HG03378 (cell line): ENCODE results near the gene PLPP4.

Source experiments
- ATAC-seq: cut with Tn5 transposase; IDR thresholded peaks from one replicate; pipeline ENCODE4 v1.9.1; 2021; ENCODE audit warnings: mild to moderate bottlenecking, moderate library complexity; ENCODE audit not compliant: unreplicated experiment

Gene PLPP4

GRCh38 chr10:120456143-120456625, 843 bp upstream of the PLPP4 start:
- ATAC-seq = no peak

GRCh38 chr10:120457431-120458172, 575 bp downstream of the PLPP4 start:
- no peak for ATAC-seq

DNA sequence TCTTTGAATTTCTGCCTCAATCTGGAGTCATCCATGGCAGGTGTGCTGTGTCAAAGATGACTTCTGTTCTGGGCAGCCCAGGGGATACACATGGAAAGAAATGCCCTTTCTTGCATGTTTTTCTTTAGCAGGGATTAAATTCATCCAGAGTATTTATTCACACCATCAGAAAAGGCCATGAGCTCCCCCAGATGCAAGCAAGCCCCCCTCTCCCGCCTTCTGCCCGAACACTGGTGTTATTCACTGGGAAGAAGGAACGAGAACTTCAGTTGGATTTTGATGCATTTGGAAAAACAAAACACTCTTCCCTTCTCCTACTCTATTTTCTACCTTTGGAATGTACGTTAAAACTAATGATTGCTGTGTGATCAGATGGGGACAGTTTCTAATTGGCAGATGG, 1.4 kb downstream of the PLPP4 start:
- no peak for ATAC-seq

- no peak for ATAC-seq
Measured at GRCh38 chr10:120459185-120459584, 2.2 kb downstream of the PLPP4 start.

GRCh38 chr10:120460186-120460585, 3.2 kb downstream of the PLPP4 start:
- no peak for ATAC-seq

GRCh38 chr10:120460776-120461175, 3.7 kb downstream of the PLPP4 start:
- no peak for ATAC-seq

DNA sequence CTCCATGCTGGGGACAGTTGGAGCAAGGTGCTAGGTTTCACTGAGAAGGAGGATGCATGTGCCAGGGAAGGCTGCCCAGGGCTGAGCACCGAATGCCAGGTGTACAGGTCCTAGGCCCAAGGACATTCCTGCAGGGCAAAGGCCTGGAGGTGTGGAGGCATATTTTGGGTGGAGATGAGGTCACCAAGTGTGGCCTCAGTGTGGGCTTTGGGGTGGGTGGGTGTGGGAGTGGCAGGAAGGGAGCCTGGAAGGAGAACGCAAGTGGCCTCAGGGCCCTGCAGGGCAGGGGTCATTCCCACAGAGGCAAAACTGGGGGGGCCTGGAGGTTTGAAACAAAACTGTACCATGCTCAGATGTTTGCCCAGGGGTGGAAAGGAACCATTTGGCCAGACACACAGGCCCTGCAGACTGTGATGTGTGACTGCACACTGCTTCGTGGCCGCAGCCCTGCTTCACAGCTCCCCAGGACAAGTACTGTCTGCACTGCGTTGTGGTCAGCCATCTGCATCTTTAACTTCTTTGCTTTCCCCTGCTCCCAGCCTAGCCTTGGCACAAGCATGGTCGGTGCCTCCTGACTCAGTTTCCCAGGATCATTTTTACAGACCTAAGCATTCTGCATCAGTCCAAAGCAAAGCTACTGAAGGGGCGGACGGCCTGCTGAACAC, 5.1 kb downstream of the PLPP4 start:
- ATAC-seq = no peak

DNA sequence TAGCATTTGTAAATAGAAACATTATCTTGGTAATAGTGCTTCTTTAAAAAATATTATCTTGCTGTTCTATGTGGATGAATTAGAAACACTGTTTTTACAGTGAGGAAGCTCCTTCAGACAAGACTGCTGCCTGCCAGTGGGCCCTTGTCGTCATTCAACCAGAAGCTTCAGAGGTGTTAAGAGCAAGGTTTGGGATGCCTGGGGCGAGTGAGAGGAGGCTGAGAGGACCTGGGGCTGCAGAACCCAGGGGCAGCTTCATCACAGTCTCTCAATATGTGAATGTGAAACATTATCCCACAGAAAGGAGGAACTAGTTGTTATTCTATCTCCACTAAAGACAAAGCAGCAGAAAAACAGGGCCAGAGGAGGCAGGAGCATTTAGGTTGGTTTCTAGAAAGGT, 8.1 kb downstream of the PLPP4 start:
- no peak for ATAC-seq

DNA sequence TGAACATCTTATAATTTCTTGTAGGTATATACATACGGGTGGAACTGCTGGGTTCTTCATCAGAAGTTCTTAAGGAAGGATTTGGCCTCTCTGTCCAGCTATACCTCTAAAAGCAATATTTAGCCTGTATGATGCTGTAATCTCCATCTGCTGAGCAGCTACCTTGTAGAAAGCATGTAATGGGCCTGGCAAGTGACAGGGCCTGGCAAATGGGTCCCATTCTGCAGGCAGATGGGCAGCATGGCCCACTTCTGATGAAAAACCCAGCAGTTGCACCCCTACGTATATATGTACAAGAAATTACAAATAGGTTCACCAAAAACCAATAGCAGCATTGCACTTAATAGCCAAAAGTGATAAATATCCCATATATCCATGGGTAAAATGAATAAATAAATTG, 9.0 kb downstream of the PLPP4 start:
- no peak for ATAC-seq

- ATAC-seq = peak; percentile 78
Measured at GRCh38 chr10:120473593-120473992, 16.6 kb downstream of the PLPP4 start.

- ATAC-seq = no peak
Measured at GRCh38 chr10:120474956-120475355, 17.9 kb downstream of the PLPP4 start.

DNA sequence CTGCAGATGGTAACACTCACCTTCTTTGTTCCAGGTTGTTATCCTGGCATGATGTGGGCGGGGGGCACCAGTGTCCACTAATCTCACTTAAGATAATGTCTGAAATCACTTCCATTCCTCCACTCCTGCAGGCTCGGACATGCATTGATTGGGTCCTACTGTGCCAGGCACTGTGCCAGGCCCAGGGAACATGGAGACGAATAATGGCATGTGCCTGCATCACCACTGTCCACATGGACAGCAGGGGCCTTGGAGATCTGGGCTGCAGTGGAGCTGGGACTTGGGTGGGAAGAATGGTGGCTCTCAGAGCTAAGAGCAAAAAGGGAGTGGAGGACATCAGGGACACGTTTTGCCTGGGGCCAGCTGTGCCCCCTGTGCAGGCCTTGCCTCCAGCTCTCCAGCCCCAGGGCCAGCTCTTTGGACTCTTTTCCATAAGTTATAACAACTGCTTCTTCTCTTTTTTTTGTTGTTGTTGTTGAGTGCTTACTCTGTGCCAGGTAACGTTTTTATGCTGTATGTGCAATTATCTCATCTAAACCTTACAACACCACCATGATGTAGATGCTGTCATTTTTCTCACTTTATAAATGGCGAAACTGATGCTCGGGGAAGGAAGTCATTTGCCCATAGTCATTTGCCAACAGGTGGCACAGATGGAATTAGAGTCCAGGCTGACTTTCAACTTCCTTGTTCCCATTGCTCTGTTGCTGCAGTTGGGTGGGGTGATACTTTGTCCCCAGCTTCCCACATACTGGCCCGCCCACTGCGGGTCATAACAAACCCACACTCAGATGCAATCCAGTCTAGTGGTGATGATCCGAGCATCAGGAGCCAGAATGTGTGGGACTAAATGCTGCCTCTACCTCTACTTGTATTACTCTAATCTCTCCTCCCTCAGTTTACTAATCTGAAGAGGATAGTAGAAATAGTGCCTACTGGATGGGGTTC, 19.1 kb downstream of the PLPP4 start:
- no peak for ATAC-seq

GRCh38 chr10:120477021-120477742, 20.2 kb downstream of the PLPP4 start:
- ATAC-seq = no peak

GRCh38 chr10:120477743-120478141, 20.7 kb downstream of the PLPP4 start:
- ATAC-seq = no peak

GRCh38 chr10:120478386-120478785, 21.4 kb downstream of the PLPP4 start:
- no peak for ATAC-seq

DNA sequence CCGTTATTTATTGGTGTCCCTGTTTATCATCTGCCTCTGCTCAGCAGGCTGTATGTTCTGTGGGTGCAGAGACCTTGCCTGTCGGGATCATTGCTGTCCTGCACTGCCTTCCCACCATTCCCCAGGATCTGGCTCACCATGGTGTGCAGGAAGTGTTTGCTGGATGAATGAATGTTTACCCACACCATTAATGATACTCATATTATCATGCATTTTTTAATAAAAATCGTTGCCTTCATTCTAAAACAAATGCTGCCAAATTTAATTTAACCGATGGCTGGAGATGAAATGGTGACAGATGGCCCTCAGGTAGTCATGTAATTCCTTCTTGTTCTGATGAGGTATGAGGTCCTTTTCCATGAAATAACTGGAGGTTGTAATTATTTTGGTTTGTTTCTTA, 22.5 kb downstream of the PLPP4 start:
- ATAC-seq = no peak

- ATAC-seq = no peak
Measured at GRCh38 chr10:120480065-120480600, 23.1 kb downstream of the PLPP4 start.

- no peak for ATAC-seq
Measured at GRCh38 chr10:120480848-120481247, 23.8 kb downstream of the PLPP4 start.

GRCh38 chr10:120483006-120483405, 26.0 kb downstream of the PLPP4 start:
- ATAC-seq = no peak

DNA sequence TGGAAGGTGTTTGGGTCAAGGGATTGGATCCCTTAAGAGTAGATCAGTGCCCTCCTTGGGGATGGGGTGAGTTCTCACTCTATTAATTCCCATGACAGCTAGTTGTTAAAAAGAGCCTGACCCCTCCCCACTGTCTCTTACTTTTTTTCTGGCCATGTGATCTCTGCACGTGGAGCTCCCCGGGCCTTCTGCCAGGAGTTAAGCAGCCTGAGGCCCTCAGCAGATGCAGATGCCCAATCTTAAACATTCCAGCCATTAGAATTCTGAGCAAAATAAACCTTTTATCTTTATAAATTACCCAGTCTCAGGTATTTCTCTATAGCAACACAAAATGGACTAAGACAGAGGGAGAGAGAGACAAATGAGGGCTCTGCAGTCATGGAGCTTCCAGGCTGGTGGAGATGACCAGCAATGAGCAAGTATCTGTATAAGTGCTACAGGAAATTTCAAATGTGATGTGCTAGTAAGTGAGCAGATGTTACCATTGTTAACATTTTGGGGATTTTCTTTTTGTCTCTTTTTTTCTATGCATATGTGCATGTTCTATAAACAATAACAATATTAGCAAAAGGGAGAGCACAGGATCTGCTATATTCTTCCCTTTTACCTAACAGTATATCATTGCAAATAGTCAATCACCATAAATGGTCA, 26.7 kb downstream of the PLPP4 start:
- ATAC-seq = no peak
